ENCODE measurements around the gene CDKL2.
A peak's percentile ranks its signal among the peaks of the same experiment; 100 is the strongest.
"Not testable (repeated sequence)": the region's sequence is repeated elsewhere in the genome, so short reads cannot be mapped to it uniquely, and the experiment has no call there.

The CDKL2 gene
- long read RNA-seq, donor 1 = 0 reads
- long read RNA-seq, donor 2 = 0 reads
- long read RNA-seq, donor 3 = 0 reads
- long read RNA-seq, donor 4 = 0 reads
- long read RNA-seq, donor 5, partial matches to known transcripts = 0 of 2 reads
- long read RNA-seq, donor 5, other reads (novel, unspliced or antisense) = 0 of 2 reads
- long read RNA-seq, donor 6 = 0 reads
- long read RNA-seq, donor 7 = 0 reads
- long read RNA-seq, donor 8 = 0 reads

DNA sequence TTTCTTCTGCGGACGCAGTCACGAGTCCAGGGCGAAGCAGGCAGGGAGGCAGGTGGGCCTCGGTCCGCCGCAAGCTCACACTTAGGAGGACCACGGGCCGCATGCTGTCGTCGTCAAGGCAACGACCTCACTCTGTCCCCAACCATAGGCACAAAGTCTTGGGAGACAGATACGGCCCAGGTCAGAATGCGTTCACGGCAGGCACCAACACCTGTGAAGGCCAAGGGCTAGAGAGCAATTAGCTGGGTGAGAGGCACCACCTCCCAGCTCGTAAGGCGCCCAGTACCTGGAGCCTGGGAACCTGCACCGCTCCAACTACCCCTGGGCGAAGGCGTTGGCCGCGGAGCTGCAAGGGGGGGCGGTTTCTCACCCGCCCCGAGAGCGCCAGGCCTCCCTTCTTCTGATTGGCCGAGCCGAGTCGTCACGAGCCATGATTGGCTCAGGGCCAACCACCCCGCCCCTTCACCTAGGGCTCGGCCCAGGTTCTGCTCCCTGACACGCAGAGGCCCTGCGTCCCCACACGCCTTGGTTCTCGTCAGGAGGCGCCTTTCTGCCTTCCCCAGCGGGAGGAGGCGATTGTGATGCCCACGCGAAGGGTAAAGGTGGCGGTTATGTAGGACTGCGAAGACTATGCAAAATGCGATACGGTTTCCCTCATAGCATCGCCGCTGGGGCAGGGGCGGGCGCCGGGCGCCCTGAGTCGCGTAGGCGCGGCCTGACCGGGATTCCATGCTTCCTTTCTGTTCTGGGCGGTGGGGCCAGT lies at the start of gene CDKL2:
TSS of gene CDKL2 (minus strand) at position 355 of the 763 bp plus-strand sequence. CDS start 4,540 bp downstream, outside the sequence.
- peak; percentile 93 for DNase-seq

DNA sequence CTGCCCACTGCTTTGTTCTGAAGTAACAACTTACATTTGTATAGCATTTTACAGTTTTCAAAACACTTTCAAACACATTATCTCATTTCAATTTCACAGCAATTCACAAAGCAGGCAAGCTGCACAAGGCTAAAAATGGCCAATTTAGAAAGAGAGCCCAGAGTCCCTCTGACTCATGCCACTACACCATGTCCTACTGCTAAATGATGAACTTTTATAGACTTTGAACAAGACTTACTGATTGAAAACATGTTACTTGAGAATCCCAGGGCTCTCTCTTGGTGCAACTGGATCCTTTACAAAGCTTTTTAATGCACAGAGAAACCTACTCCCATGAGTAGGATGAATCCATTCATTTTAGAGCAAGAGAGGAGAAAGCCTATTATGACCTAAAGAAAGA lies 48.6 kb upstream of the CDKL2 start:
- no peak for DNase-seq

DNA sequence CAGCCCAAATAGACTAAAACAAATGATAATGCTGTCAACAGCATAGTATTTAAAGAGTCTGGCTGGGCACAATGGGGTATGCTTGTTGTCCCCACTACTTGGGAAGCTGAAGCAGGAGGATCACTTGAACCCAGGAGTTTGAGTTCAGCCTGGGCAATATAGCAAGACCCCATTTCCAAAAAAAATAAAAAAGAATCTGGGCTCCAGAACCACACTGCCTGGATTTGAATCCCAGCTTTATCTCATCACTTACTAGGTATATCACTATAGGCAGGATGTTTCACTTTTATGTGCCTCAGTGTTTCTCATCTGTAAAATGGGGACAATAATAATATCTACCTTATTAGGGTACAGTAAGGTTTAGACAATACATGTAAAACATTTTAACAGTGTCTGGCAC lies 48.1 kb upstream of the CDKL2 start:
- DNase-seq = no peak

DNA sequence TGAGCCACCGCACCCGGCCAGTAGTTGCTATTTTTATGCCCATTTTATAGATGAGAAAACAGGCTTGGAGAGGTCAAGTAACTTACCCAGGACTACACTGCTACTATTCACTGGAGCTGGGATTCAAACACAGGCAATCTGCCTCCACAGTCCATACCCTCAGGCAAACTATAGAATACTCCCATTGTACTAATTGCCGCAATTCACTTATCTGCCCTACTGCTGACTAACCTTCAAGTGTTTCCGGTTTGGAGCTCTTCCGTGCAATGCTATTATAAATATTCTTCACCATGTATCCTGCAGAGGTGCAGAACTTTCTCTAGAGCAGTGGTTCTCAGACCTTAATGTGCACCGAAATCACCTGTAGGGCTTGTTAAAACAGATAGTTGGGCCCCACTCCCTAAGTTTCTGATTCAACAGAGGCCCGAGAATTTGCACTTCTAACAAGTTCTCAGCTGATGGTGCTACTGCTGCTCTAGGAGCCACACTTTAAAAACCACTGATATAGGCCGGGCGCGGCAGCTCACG lies 44.7 kb upstream of the CDKL2 start:
- no peak for DNase-seq

DNA sequence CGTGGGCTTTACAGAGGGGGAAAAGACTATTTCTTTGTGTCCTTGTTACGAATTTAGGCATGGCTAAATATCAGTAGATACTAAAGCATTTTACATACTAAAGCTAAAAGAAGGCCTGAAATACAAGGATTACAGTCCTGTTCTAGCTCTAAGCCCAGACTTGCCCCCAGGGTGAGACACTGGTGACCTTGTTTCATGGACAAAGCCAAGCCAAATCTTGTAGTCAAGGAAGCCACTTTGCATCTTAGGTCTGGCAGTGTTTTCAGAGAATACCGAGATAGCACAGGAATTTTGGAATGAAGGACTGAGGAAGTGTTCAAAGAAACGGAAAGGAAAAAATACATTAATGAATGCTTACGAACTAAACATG lies 43.6 kb upstream of the CDKL2 start:
- DNase-seq = no peak

DNA sequence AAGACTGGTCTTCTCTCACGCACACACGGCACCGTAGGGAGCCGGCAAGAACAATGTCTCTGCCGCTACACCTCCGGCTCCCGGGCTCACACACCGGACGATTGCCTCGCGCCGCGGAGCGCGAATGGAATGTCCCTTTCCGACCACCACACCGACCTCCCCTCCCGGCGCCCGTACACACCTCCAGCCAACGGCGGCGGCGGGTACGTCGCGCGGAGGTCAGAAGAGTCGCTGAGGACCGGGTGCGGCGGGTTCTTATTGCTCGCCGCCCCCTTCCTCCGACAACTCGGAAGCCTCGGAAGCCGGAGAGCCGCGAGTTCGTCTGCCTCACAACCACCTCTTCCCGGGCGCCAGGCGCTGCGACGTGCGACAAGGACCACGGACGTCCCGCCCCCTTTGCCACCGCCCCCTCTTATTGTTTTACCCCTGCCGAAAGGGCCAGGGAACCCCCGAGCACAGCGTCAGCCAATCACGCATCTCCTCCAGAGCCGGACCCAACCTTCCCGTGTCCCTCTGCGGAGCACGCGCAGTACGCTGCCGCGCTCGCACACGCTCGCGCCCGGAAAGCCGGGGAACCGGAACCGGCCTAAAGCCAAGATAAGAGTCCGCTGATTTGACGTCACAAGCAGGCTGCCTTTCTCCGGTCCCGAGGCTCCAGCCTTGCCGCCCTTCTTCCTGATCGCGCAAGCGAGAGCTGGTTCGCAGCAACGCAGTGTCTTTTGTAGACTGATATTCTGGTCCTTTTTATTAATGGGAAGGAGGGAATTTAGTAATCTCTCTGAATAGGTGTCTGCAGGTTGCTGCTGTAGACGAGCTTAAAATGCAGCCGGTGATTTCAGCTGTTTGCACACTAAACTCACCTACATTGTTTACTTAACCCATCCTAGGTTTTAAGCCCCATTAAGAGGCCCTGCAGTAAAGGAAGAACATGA lies 43.0 kb upstream of the CDKL2 start, which contains the start of gene G3BP2:
TSS of gene G3BP2 (minus strand) at position 385 of the 932 bp plus-strand sequence. CDS start 11,386 bp downstream, outside the sequence.
- DNase-seq = peak; percentile 97

DNA sequence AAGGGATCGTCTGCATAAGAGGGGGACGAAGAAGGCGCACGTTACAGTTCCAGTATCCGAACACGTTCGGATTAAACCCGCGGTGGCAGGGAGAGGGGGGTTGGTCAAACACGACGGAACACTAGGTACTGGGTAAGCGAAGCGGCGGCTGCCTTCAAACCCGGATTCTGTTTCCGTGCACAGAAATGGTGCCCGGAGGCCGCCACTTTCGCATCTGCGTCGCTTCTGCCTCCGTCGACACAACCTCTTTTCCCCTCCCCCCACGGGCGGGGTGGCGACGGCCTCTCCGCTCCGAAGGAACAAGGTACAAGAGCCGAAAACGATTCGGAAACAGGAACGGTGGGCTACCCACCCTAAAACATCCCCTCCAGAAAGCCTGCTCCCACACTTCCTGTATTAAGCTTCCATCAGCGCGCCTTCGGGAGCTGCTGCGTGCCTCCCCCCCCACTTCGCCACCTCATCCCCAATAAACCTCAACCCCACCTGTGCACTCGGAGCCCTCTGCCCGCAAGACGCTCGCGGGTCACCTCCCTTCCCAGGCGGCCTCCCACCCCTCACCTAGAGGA lies 42.2 kb upstream of the CDKL2 start:
- peak; percentile 89 for DNase-seq

DNA sequence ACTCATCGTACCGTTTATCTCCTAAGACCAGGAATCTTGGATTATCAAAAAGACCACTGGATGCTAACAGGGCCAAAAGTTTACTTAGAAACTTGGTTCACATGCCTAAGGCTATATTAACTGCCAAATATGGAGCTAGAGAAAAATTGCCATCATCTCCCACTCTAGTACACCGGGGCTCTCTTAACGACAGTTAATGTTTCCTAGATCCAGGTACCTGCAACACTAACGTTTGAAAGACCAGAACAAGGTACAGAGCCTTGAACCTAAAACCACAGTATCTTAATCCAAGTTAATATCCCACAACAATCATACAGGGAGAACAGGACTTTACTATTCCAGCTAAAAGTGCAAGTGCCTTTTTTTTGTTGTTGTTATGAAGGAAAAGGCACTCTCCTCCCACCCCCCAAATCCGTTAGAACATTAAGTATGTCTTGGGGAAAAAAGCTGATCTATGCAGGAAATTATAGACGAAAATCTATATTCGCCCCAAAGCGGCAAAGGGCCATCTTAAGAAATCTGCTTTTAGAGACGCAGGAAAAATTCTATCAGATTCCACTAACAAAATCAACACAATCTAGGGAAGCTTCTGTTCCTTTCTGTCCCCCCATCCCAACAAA lies 41.6 kb upstream of the CDKL2 start:
- no peak for DNase-seq

DNA sequence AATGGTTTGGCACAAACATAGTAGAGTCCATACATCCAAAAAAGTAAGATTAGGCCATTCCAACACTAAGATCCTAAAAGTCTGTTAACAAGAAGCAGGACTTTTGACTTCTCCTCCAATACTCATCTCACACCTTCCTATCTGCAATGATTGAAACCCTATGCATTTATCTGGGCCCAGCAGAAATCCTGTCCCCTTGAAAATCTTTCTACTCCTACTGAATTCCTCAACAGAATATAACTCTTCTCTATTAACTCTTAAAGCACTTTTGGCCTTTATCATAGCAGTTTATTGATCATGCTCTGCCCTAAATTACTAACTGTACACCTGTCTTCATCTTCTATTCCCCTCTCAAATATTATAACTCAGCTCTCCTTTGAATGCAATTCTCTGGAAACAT lies 38.3 kb upstream of the CDKL2 start:
- no peak for DNase-seq

DNA sequence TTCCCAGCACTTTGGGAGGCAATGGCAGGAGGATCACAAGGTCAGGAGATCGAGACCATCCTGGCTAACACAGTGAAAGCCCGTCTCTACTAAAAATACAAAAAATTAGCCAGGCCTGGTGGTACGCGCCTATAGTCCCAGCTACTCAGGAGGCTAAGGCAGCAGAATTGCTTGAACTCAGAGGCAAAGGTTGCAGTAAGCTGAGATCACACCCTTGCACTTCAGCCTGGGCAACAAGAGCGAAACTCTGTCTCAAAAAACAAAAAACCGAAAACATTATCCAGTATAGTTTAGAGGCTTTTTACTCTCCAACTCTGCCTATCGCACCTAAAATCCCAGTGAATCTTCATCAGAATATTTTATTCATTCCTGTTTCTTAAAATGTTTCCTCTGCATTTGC lies 37.3 kb upstream of the CDKL2 start:
- not testable (repeated sequence) for DNase-seq

DNA sequence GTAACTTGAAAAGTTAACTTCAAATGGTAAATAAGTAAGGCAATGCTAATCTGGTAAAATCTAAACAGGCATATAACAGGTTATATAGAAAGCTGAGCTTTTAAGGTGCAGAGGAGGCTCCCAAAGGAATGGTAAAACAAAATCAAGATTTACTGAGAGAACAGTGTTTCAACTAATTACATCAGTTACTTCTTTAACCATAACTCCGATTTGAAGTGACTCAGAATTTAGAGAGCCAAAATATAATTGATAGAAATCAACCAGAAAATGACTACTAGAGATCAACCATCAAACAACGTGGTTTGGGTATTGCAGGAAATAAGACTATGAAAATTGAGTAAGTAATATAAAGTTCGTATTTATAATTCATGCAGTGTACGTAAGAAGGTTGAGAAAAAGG lies 36.0 kb upstream of the CDKL2 start:
- DNase-seq = no peak

DNA sequence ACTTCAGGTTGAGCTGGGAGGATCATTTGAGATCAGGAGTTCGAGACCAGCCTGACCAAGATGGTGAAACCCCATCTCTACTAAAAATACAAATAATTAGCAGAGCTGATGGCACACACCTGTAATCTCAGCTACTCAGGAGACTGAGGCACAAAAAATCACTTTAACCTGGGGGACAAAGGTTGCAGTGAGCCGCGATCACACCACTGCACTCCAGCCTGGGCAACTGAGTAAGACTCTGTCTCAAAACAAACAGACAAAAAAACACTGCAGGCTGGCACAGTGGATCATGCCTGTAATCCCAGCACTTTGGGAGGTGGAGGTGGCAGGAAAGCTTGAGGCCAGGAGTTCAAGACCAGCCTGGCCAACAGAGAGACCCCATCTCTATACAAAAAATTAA lies 34.3 kb upstream of the CDKL2 start:
- DNase-seq = not testable (repeated sequence)

DNA sequence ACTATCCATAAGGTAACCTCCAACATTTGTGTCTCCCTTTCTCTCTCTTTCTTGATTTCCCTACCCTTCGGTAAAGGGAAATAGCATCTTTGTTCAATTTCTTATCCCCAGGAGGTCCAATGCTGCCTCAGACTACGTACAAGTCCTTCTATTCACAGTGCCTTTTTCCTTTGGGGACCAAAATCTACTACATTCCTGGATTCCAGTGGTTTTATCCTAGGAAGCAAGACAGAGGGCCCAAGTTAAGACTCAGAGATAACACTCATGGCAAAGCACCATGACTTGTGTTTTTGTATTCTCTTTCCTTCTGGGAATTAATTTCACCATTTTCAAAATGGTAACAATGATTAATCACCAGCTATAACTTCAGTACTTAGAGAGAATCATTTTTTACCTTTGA lies 32.3 kb upstream of the CDKL2 start:
- no peak for DNase-seq

DNA sequence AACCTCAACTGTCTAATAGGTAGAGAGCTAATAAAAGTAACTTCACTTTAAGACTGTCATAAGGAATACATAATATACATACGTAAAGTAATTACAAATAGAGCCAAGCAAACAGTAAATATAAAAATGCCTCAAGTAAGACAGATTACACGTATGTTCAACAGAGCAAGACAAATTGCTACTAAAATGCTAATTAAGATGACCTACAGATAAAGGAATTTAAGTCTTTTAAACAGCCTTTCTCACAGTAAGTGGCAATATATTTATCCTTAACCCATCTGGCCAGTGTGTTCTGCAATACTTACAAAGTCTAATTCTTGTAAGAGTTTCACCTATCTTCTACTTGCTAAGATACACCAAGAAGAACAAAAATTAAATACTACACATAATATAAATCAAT lies 30.2 kb upstream of the CDKL2 start:
- DNase-seq = no peak

DNA sequence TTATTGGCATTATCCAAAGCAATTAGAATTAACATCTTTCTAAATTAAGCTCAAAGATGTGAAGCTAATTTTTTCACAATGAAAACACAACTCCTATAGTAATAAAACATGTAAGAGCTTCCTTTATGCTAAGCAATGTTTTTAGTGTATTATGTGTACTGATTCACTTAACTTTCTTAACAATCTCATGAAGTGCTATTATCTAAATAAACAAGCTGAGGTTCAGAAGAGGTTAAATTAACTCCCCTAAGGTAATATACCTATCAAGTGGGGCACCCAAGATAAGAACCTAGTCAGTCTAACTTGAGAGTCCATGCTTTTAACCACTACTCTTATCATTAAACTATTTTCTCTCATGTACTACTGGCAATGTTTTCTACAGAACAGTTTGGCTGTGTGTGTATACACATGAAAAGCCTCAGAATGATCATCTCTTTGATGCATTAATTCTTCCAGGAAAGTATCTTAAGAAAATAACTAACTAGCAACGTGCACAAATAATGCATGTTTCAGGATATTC lies 29.2 kb upstream of the CDKL2 start:
- DNase-seq = no peak

DNA sequence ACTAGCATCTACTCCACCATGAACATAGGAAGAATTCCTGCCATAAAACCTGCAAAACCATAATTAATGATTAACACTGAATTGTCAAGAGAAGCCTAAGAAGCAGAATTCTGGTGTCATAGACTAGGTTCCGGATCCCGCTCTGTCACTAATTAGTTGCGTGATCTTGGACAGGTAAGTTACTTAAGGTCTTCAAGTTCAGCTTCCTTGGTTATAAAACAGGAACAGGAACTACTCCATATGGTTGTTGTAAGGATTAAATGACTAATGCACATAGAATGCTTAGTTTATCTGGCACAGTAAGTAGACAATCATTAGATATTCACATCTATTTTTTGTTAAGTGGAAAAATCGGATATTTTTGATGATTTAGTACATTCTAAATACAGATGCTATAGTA lies 28.5 kb upstream of the CDKL2 start:
- DNase-seq = no peak

DNA sequence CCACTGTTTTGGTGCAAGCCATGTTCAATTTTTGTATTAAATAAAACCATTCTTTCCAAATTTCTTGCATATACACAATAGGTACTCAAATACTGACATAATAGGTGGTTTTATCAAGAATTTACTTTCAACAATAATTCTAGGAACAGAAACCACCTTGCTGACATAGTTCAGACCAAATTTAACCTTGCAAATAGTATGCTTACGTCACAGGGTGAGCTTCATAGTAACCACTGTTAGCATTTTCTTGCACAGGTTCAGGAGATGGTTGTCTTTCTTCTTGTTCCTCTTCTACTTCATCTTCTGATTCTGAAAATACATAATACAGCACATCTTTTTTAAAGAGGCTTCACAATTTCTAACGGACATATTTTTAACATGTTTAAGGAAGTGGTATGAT lies 25.2 kb upstream of the CDKL2 start:
- no peak for DNase-seq

DNA sequence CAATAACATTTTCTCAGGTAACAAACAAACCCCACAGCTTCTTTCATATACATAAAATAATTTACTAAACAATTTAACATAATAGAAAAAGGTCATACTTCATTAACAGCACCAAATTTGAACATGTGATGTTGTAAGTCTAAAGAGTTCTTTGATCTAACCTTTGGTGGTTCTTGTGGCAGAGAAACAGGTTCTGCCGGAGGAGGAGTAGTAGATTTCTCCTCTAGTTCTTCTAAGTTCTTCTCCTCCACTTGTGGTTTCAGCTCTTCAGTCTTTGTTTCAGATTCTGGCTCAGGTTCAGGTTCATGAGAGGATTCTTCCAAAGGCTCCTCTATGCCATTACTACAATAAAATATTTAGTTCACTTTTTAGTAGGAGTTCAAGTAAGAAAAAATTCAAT lies 24.6 kb upstream of the CDKL2 start:
- DNase-seq = no peak

DNA sequence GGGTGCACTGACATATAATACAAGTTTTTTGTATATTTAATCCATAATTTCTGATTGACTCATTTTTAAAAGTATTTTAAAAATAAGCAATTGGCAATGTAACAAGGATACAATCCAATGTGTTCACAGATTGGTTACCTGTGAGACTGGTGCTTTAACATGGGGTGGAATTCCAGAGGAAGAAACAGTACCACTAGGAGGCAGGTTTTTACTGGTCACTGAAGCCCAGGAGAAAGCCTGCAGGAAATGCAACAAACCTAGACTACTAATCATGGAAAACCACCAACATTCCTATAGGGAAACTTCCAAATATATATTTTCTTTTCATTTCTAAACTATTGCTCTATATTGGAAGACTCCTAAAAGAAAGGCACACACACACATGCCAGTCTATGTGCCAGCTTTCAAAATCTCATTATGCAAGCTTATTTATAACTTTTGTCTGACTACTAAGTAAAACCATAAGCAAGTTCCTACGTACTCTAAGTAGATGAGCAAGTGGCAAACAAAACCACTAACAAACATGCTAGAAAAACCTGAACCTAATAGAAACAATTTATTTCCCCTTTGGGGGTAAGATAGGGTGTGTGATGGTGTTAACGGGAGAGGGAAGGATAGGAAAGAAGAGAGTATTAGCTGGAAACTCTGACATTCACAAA lies 23.6 kb upstream of the CDKL2 start:
- DNase-seq = no peak

DNA sequence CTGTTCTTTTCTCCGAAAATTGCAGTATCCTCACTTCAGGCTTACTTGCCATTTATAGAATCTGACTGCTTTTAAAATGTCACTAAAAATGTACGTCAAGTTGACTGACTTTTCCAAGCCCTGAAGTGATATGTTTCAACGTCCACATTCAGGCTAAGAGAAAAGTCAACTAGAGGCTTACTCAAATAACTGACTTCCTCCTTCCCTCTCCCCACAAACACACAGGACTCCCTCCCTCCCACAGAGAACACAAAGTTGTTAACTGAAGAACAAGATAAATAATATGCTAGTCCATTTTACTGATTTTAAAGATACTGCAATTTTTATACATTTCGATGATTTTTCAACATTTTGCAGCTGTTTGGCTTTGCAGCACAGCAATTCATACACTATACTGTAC lies 13.8 kb upstream of the CDKL2 start:
- no peak for DNase-seq

DNA sequence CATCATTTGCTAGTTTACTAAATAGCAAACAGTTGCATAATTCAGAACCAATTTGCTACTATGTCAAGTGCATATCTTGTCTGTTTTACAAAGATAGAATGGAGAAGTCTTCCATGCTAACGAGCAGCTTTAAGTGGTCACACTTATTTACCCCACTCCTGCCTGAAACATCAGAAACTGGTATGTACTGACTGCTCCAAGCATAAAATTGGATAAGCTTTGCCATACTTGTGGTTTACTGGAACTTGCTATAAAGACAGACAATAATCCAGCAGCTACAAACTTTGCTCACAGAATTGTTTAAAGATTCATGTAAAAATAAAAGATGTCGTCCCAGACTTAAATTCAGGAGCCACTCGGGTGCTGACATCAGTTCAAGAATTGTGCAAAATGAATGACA lies 13.3 kb upstream of the CDKL2 start:
- DNase-seq = no peak

All from right kidney (tissue), 9 donors.